Uterus (tissue), 4 donors: Measurements from ENCODE around the gene SULT2B1. TPM values are rescaled to one million over a fixed set of nuclear protein-coding genes. Genes with fewer than 3 reads are reported as not detected.
A peak's percentile ranks its signal among the peaks of the same experiment; 100 is the strongest.

Source experiments
- DNase-seq, 2 donors: peaks; one replicate each; pipeline ENCODE4 v3.0.0-alpha.2; 2019 to 2020
- H3K27ac ChIP-seq, 2 donors: fragments of 200-600 bp; sonication (generic); 1 replicate in 1 of 2; 2 replicates in 1 of 2; pipeline ENCODE4 v1.5.1; 2016 to 2018
- H3K27me3 ChIP-seq, 2 donors: fragments of 200-600 bp; sonication (generic); one replicate each; pipeline ENCODE4 v1.5.1; 2018 to 2019; ENCODE audit warnings: control low read depth in 1 of 2
- H3K36me3 ChIP-seq, 2 donors: fragments of 200-600 bp; sonication (generic); one replicate each; pipeline ENCODE4 v1.5.1; 2019; ENCODE audit warnings: control low read depth in 1 of 2
- H3K4me1 ChIP-seq, 2 donors: fragments of 200-600 bp; sonication (generic); one replicate each; pipeline ENCODE4 v1.5.1; 2018 to 2019; ENCODE audit warnings: control low read depth in 1 of 2
- H3K4me3 ChIP-seq, 2 donors: fragments of 200-600 bp; sonication (generic); 1 replicate in 1 of 2; 2 replicates in 1 of 2; pipeline ENCODE4 v1.5.1; 2018 to 2019; ENCODE audit warnings: mild to moderate bottlenecking in 1 of 2
- H3K9me3 ChIP-seq, 2 donors: fragments of 200-600 bp; sonication (generic); one replicate each; pipeline ENCODE4 v1.5.1; 2019; ENCODE audit warnings: control low read depth in 1 of 2
- CTCF ChIP-seq, 4 experiments: fragments of 200-600 bp in 2 of 4; fragments of 450-650 bp in 2 of 4; sonication (generic) in 2 of 4; IDR thresholded peaks; one replicate each; pipeline ENCODE4 v1.5.1; 2016 to 2019; ENCODE audit warnings: antibody characterized with exemption in 4 of 4, mild to moderate bottlenecking in 2 of 4, moderate library complexity in 1 of 4
- POLR2A ChIP-seq, 2 donors: fragments of 450-650 bp; IDR thresholded peaks; one replicate each; pipeline ENCODE4 v1.6.1; 2016; ENCODE audit warnings: antibody characterized with exemption in 2 of 2, mild to moderate bottlenecking in 1 of 2, moderate library complexity in 1 of 2
- intact Hi-C: fragments of 100-400 bp; cut with DNase I; formaldehyde crosslinking; loops from one replicate; pipeline ENCODE4 v1.15.1; 2023; ENCODE audit warnings: low total_unique reads
- total RNA-seq, 4 donors: library from RNA; depleted of rRNA in 3 of 4; stranded (reverse); fragments of >200 nt in 3 of 4; gene quantifications; one replicate each; pipeline versions ENCODE4 v1.1.0 to v1.2.4, GENCODE V29; 2014 to 2023
- donor health status: DM: yes; HTN: yes; CAD: no.

The SULT2B1 gene
- total RNA-seq, 4 donors from 2014 or later: 0.41 TPM; not detected in 3

GRCh38 chr19:48511800-48512503 lies 40.0 kb upstream of the SULT2B1 start, which contains the start of gene LMTK3:
TSS of gene LMTK3 (minus strand) at chr19:48511835. CDS start at chr19:48511576, 259 bp downstream.
- intact Hi-C loops: no loop called here
- TF ChIP-seq POLR2A (IDR thresholded peaks at IDR 0.05) (no peak), CTCF (IDR thresholded peaks at IDR 0.05) (no peak)
- H3K4me3 ChIP-seq: no peak within 1 kb of the TSS
- no peaks in the 10 kb centered on the region for H3K9me3 ChIP-seq
- no peak for DNase-seq
- H3K27ac ChIP-seq: no peak within 1 kb of the TSS
- H3K36me3 ChIP-seq: no peaks in the 10 kb centered on the region
- H3K4me1 ChIP-seq: peaks cover 0 to 8% of the 10 kb centered on the region in 2 donors
- H3K27me3 ChIP-seq: peaks cover 22 to 30% of the 10 kb centered on the region in 2 donors

GRCh38 chr19:48512504-48513288 lies 39.3 kb upstream of the SULT2B1 start:
- Histone ChIP-seq H3K9me3 (no peaks in the 10 kb centered on the region), H3K27me3 (peaks cover 22 to 30% of the 10 kb centered on the region in 2 donors), H3K36me3 (no peaks in the 10 kb centered on the region), H3K27ac (no peak overlapping the region), H3K4me3 (no peak overlapping the region), H3K4me1 (peaks cover 0 to 8% of the 10 kb centered on the region in 2 donors)
- DNase-seq: no peak
- intact Hi-C loops: no loop called here
- TF ChIP-seq CTCF (IDR thresholded peaks at IDR 0.05) (no peak), POLR2A (IDR thresholded peaks at IDR 0.05) (no peak)

- H3K36me3 ChIP-seq: no peaks in the 10 kb centered on the region
- intact Hi-C loops: no loop called here
- H3K27ac ChIP-seq: no peak overlapping the region
- DNase-seq: peak in 1 of 2 donors; percentile 22
- H3K4me3 ChIP-seq: peak overlapping the region; percentile 29 to 38
- no peak for TF ChIP-seq POLR2A (IDR thresholded peaks at IDR 0.05)
- no peak for TF ChIP-seq CTCF (IDR thresholded peaks at IDR 0.05)
- no peaks in the 10 kb centered on the region for H3K9me3 ChIP-seq
- H3K27me3 ChIP-seq: peaks cover 22 to 30% of the 10 kb centered on the region in 2 donors
- H3K4me1 ChIP-seq: peaks cover 0 to 8% of the 10 kb centered on the region in 2 donors
These were observed 38.5 kb upstream of the SULT2B1 start for GRCh38 chr19:48513289-48514122.

GRCh38 chr19:48514123-48514458 lies 37.9 kb upstream of the SULT2B1 start:
- Histone ChIP-seq H3K27me3 (peaks cover 22 to 30% of the 10 kb centered on the region in 2 donors), H3K36me3 (no peaks in the 10 kb centered on the region), H3K4me3 (no peak overlapping the region), H3K4me1 (peaks cover 0 to 8% of the 10 kb centered on the region in 2 donors), H3K27ac (no peak overlapping the region), H3K9me3 (no peaks in the 10 kb centered on the region)
- TF ChIP-seq CTCF (IDR thresholded peaks at IDR 0.05) (no peak), POLR2A (IDR thresholded peaks at IDR 0.05) (no peak)
- intact Hi-C loops: no loop called here
- no peak for DNase-seq
